A549 (cell line): Measurements from ENCODE around the gene IKZF4. TPM values are rescaled to one million over a fixed set of nuclear protein-coding genes. Genes with fewer than 3 reads are reported as not detected.
A peak's percentile ranks its signal among the peaks of the same experiment; 100 is the strongest.

ENCODE experiments used
- ATAC-seq, 2 experiments: fragments of 200-7000 bp in 1 of 2; fragments of >200 bp in 1 of 2; cut with Nextera tagmentation in 1 of 2; cut with Tn5 transposase in 1 of 2; 3 replicates each; pipeline versions ENCODE4 v1.8.0 to v1.9.1; 2018 to 2020; ENCODE audit warnings: mild to moderate bottlenecking in 1 of 2, moderate library complexity in 1 of 2
- CTCF ChIA-PET: fragments of 300-600 bp; sonication (Branson Sonifier 250); formaldehyde crosslinking; extraction: SDS; loops from one replicate; lab custom pipeline; 2021; ENCODE audit warnings: antibody characterized with exemption, inconsistent platforms; lab: Yijun Ruan, JAX
- POLR2A ChIA-PET: fragments of 350-600 bp; formaldehyde crosslinking; extraction: SDS; loops from one replicate; lab custom pipeline; 2021; ENCODE audit warnings: antibody characterized with exemption, inconsistent platforms; lab: Yijun Ruan, JAX
- DNase-seq, 2 experiments: peaks; one replicate each; pipeline versions ENCODE4 v3.0.0 to v3.0.0-alpha.2; 2011 to 2016; ENCODE audit warnings: low read depth in 1 of 2, low spot score in 1 of 2
- FAIRE-seq: peaks from 2 replicates; lab custom pipeline; 2011; peaks lifted over from hg19 to GRCh38; lab: Jason Lieb, UNC
- H3K27ac ChIP-seq, 2 experiments: fragments of >200 bp; sonication (Bioruptor Twin); formaldehyde crosslinking; 3 replicates each; pipeline ENCODE4 v1.5.1; 2016 to 2017
- H3K4me1 ChIP-seq: fragments of >200 bp; sonication (Bioruptor Twin); formaldehyde crosslinking; 3 replicates; pipeline ENCODE4 v1.6.1; 2016
- H3K4me2 ChIP-seq: fragments of >200 bp; sonication (Bioruptor Twin); formaldehyde crosslinking; 3 replicates; pipeline ENCODE4 v1.6.1; 2016
- H3K4me3 ChIP-seq: fragments of >200 bp; sonication (Bioruptor Twin); formaldehyde crosslinking; 3 replicates; pipeline ENCODE4 v1.5.1; 2016
- H3K9me3 ChIP-seq: fragments of >200 bp; sonication (Bioruptor Twin); formaldehyde crosslinking; 3 replicates; pipeline ENCODE4 v1.6.1; 2016
- CBX8 ChIP-seq: fragments of 200-600 bp; sonication (generic); IDR thresholded peaks from 2 replicates; pipeline ENCODE4 v1.6.1; 2016
- CEBPB ChIP-seq, 2 experiments: fragments of >200 bp in 1 of 2; sonication (Bioruptor Twin) in 1 of 2; formaldehyde crosslinking in 1 of 2; IDR thresholded peaks; 2 replicates each; pipeline ENCODE4 v1.6.1; 2012 to 2016
- CHD2 ChIP-seq: fragments of 150-350 bp; IDR thresholded peaks from 2 replicates; pipeline ENCODE4 v1.6.1; 2014; ENCODE audit warnings: low read length; ENCODE audit not compliant: partially characterized antibody
- CHD4 ChIP-seq: fragments of 200-600 bp; sonication (generic); IDR thresholded peaks from 2 replicates; pipeline ENCODE4 v1.6.1; 2016; ENCODE audit warnings: antibody characterized with exemption, mild to moderate bottlenecking, borderline replicate concordance
- CTCF ChIP-seq: fragments of >200 bp; sonication (Bioruptor Twin); formaldehyde crosslinking; IDR thresholded peaks from 3 replicates; pipeline ENCODE4 v1.5.1; 2016
- ESRRA ChIP-seq: fragments of 150-350 bp; IDR thresholded peaks from 2 replicates; pipeline ENCODE4 v1.6.1; 2014; ENCODE audit warnings: mild to moderate bottlenecking, low read length, borderline replicate concordance
- FOSL2 ChIP-seq, 2 experiments: fragments of 450-650 bp in 1 of 2; fragments of >200 bp in 1 of 2; sonication (Bioruptor Twin) in 1 of 2; formaldehyde crosslinking; IDR thresholded peaks; 2 replicates each; pipeline versions ENCODE4 v1.5.0 to v1.6.1; 2016 to 2020; ENCODE audit warnings: mild to moderate bottlenecking in 1 of 2, moderate library complexity in 1 of 2
- GATA3 ChIP-seq: IDR thresholded peaks from 2 replicates; pipeline ENCODE4 v1.6.1; 2012; ENCODE audit warnings: borderline replicate concordance
- HDAC2 ChIP-seq: fragments of 200-600 bp; sonication (generic); IDR thresholded peaks from 2 replicates; pipeline ENCODE4 v1.6.1; 2016
- HEYL ChIP-seq: fragments of 250-450 bp; sonication (Bioruptor Pico); IDR thresholded peaks from 2 replicates; pipeline ENCODE4 v1.8.0; 2021; ENCODE audit warnings: mild to moderate bottlenecking, moderate library complexity
- HOXA7 ChIP-seq: fragments of 250-450 bp; sonication (Bioruptor Pico); IDR thresholded peaks from 2 replicates; pipeline ENCODE4 v1.5.0; 2020; ENCODE audit warnings: mild to moderate bottlenecking, moderate library complexity
- HOXB13 ChIP-seq: fragments of 250-450 bp; sonication (Bioruptor Pico); IDR thresholded peaks from 2 replicates; pipeline ENCODE4 v1.5.0; 2020; ENCODE audit warnings: low read depth, mild to moderate bottlenecking, moderate library complexity
- KDM1A ChIP-seq: fragments of 200-600 bp; sonication (generic); IDR thresholded peaks from 2 replicates; pipeline ENCODE4 v1.6.1; 2016; ENCODE audit warnings: low read depth, mild to moderate bottlenecking
- MAFK ChIP-seq: fragments of 450-650 bp; IDR thresholded peaks from 2 replicates; pipeline ENCODE4 v1.6.1; 2014; ENCODE audit not compliant: partially characterized antibody
- NPAS2 ChIP-seq: fragments of 250-450 bp; sonication (Bioruptor Pico); IDR thresholded peaks from 2 replicates; pipeline ENCODE4 v1.8.0; 2022; ENCODE audit warnings: mild to moderate bottlenecking, moderate library complexity, borderline replicate concordance
- NR3C1 ChIP-seq: fragments of >200 bp; sonication (Bioruptor Twin); formaldehyde crosslinking; IDR thresholded peaks from 3 replicates; pipeline ENCODE4 v1.6.1; 2017
- PHF8 ChIP-seq: fragments of 200-600 bp; sonication (generic); IDR thresholded peaks from 2 replicates; pipeline ENCODE4 v1.6.1; 2016; ENCODE audit warnings: low read depth, mild to moderate bottlenecking, antibody characterized with exemption, moderate library complexity, borderline replicate concordance
- POLR2A ChIP-seq: IDR thresholded peaks from 2 replicates; pipeline ENCODE4 v1.6.1; 2012; ENCODE audit warnings: mild to moderate bottlenecking, low read length
- POLR2AphosphoS2 ChIP-seq: conservative IDR thresholded peaks from 2 replicates; pipeline ENCODE4 v1.6.1; 2012; ENCODE audit warnings: low read length, improper control_type of control experiment, inconsistent platforms
- RAD21 ChIP-seq, 2 experiments: fragments of >200 bp in 1 of 2; sonication (Bioruptor Twin) in 1 of 2; formaldehyde crosslinking in 1 of 2; IDR thresholded peaks in 1 of 2; conservative IDR thresholded peaks in 1 of 2; 2 replicates in 1 of 2; 3 replicates in 1 of 2; pipeline ENCODE4 v1.6.1; 2012 to 2018; ENCODE audit warnings: inconsistent platforms in 1 of 2
- RCOR1 ChIP-seq: fragments of 150-350 bp; IDR thresholded peaks from 2 replicates; pipeline ENCODE4 v1.6.1; 2014; ENCODE audit warnings: antibody characterized with exemption, low read length, low read depth
- RNF2 ChIP-seq: fragments of 200-600 bp; sonication (generic); IDR thresholded peaks from 2 replicates; pipeline ENCODE4 v1.6.1; 2016; ENCODE audit warnings: low read depth, mild to moderate bottlenecking, antibody characterized with exemption, moderate library complexity, borderline replicate concordance
- SMC3 ChIP-seq: fragments of >200 bp; sonication (Bioruptor Twin); formaldehyde crosslinking; IDR thresholded peaks from 3 replicates; pipeline ENCODE4 v1.6.1; 2018; ENCODE audit warnings: inconsistent platforms
- ZSCAN20 ChIP-seq: fragments of 250-450 bp; sonication (Bioruptor Pico); IDR thresholded peaks from 2 replicates; pipeline ENCODE4 v1.8.0; 2022; ENCODE audit warnings: mild to moderate bottlenecking, moderate library complexity
- WGBS: methylation state at CpG from one replicate; pipeline ENCODE4 v1.1.6; 2017; ENCODE audit errors: missing lambda C conversion rate; 5-methylcytosine and 5-hydroxymethylcytosine counted together
- polyA plus RNA-seq, 4 experiments: library from polyadenylated mRNA; depleted of rRNA in 3 of 4; stranded (reverse); fragments of >200 nt; fragmentation: RNase III in 1 of 4; extraction: RNeasy Plus Mini Kit Qiagen cat#74134 plus additional on column Dnase treatment in 1 of 4; gene quantifications; 2 replicates in 3 of 4; 3 replicates in 1 of 4; pipeline ENCODE4 v1.2.3, GENCODE V29; 2011 to 2017
- TF ChIP-seq, protein P1 (sequence below): fragments of 250-450 bp; sonication (Bioruptor Pico); IDR thresholded peaks from 2 replicates; pipeline ENCODE4 v1.5.0; 2021; ENCODE audit warnings: mild to moderate bottlenecking, moderate library complexity, borderline replicate concordance

Gene IKZF4
- polyA plus RNA-seq, 2 of the 4 experiments (the other 2 are of a cell fraction), result 2.0 TPM

DNA sequence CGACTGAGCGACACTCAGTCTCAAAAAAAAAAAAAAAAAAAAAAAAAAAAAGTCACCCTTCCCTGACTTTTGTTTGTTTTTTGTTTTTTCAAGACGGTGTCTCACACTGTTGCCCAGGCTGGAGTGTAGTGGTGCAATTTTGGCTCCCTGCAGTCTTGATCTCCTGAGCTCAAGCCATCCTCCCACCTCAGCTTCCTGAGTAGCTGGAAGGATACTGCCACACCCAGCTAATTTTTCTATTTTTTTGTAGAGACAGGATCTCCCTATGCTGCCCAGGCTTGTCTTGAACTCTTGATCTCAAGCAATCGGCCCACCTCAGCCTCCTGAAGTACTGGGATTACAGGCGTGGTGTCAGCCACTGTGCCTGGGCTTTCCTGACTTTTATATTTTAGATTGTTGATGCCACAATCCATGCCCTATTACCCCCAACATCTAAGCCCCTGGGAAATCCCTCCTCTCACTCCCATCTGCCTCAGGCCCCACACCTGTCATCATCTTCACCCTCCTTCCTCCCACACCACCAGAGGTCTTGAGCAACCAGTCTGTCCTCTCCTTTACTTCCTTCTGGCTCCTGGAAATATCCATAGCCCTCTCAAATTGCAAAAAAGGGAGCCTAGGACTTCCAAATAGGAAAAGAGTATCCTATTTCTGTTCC lies 7.8 kb downstream of the IKZF4 start:
- CTCF ChIA-PET, result interaction anchor here (1.0 to 3.8 kb wide), 24 partner anchors 9 to 293 kb away, joined by 3 to 92 read pairs (median 6); partner anchors contain the start of genes IKZF4, RAB5B and SUOX
- 52% methylated on average over 5 of the region's 5 CpGs for WGBS
- no peak overlapping the region for H3K4me3 ChIP-seq
- POLR2A ChIA-PET, result interaction anchor here (0.7 kb wide), 1 partner anchor 210 kb away, joined by 4 read pairs; no protein-coding TSS in a partner anchor
- ATAC-seq (no peak; a peak in 1 of 6 replicates), DNase-seq (no peak), FAIRE-seq (no peak)
- no peak overlapping the region for H3K27ac ChIP-seq
- no peaks in the 10 kb centered on the region for H3K9me3 ChIP-seq
- no peaks in the 10 kb centered on the region for H3K4me1 ChIP-seq
- H3K4me2 ChIP-seq, result no peak overlapping the region
- TF ChIP-seq POLR2AphosphoS2 (no peak), NR3C1 (no peak), POLR2A (no peak), GATA3 (no peak), HOXB13 (CRISPR knock-in tag) (no peak), ESRRA (no peak), NPAS2 (no peak), KDM1A (no peak)
- TF ChIP-seq, protein P1, sequence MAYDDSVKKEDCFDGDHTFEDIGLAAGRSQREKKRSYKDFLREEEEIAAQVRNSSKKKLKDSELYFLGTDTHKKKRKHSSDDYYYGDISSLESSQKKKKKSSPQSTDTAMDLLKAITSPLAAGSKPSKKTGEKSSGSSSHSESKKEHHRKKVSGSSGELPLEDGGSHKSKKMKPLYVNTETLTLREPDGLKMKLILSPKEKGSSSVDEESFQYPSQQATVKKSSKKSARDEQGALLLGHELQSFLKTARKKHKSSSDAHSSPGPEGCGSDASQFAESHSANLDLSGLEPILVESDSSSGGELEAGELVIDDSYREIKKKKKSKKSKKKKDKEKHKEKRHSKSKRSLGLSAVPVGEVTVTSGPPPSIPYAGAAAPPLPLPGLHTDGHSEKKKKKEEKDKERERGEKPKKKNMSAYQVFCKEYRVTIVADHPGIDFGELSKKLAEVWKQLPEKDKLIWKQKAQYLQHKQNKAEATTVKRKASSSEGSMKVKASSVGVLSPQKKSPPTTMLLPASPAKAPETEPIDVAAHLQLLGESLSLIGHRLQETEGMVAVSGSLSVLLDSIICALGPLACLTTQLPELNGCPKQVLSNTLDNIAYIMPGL (CRISPR knock-in tag), result no peak

- H3K4me1 ChIP-seq, result no peaks in the 10 kb centered on the region
- peak in 1 of 2 experiments; percentile 14; a peak in 2 of 6 replicates for ATAC-seq
- FAIRE-seq, result no peak
- H3K27ac ChIP-seq, result no peak overlapping the region
- TF ChIP-seq HOXB13 (CRISPR knock-in tag) (no peak), HEYL (no peak), PHF8 (no peak), ESRRA (no peak), NR3C1 (no peak), CHD2 (no peak), RNF2 (no peak), RAD21 (conservative IDR thresholded peaks at IDR 0.05 in 1 of 2, IDR thresholded peaks at IDR 0.05 in 1 of 2) (no peak), HOXA7 (no peak), FOSL2 (IDR thresholded peaks at IDR 0.05) (no peak), FOSL2 (CRISPR knock-in tag; IDR thresholded peaks at IDR 0.05) (no peak), CHD4 (no peak), MAFK (no peak), CEBPB (IDR thresholded peaks at IDR 0.05) (no peak), RCOR1 (no peak)
- TF ChIP-seq, all 56 proteins: peak for 0
- no peak for DNase-seq
- Histone ChIP-seq H3K4me2 (no peak overlapping the region), H3K4me3 (no peak overlapping the region), H3K9me3 (no peaks in the 10 kb centered on the region)
- ChIA-PET POLR2A (interaction anchor here (1.3 kb wide), 1 partner anchor 32 kb away, joined by 4 read pairs; the partner anchor contains the start of gene SUOX), CTCF (interaction anchor here (0.6 to 3.8 kb wide), 36 partner anchors 9 to 308 kb away, joined by 3 to 92 read pairs (median 4); partner anchors contain the start of genes IKZF4, RAB5B, SUOX and ZC3H10)
Measured at GRCh38 chr12:56029166-56029519, 8.3 kb downstream of the IKZF4 start.

DNA sequence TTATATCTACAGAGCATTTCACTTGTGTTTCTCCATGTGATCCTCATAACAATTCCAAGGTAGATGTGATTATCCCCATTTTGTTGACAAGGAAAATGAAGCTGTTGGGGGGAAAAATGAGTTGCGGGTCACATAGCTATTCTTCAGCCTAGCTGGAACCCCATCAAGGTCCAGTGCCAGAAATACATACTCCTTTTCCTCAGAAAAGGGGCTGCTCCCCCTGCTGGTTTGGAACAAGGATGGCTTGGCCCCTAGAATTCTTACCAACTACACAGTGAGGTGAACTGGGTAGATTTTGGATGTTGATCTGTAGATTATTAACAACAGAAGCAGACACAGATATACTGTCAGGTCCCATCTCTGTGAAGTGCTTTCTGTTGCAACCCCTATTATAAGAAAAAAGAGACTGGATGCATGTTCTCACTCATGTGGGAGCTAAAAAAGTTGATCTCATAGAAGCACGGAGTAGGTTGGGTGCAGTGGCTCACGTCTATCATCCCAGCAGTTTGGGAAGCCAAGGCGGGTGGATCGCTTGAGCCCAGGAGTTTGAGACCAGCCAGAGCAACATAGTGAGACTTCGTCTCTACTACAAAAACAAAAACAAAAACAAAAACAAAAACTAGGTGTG lies 8.9 kb downstream of the IKZF4 start:
- CTCF ChIA-PET, result interaction anchor here (0.6 to 3.8 kb wide), 36 partner anchors 9 to 308 kb away, joined by 3 to 92 read pairs (median 4); partner anchors contain the start of genes IKZF4, RAB5B, SUOX and ZC3H10
- Histone ChIP-seq H3K4me1 (no peaks in the 10 kb centered on the region), H3K9me3 (no peaks in the 10 kb centered on the region), H3K4me2 (no peak overlapping the region), H3K4me3 (no peak overlapping the region)
- POLR2A ChIA-PET, result interaction anchor here (1.0 to 1.3 kb wide), 2 partner anchors 33 to 34 kb away, joined by 3 to 4 read pairs; partner anchors contain the start of gene SUOX
- DNase-seq, result peak; percentile 67 to 78
- peak; percentile 43 for FAIRE-seq
- ATAC-seq, result peak; percentile 89 to 96
- WGBS, result 72% methylated on average over 6 of the region's 6 CpGs
- TF ChIP-seq SMC3 (peak; percentile 80), CTCF (peak; percentile 82), CBX8 (no peak), ZSCAN20 (no peak), RAD21 (conservative IDR thresholded peaks at IDR 0.05 in 1 of 2, IDR thresholded peaks at IDR 0.05 in 1 of 2) (peak; percentile 55 to 65; a peak in 4 of 5 replicates), GATA3 (no peak), HDAC2 (no peak)
- TF ChIP-seq, all 56 proteins: peak for 3
- no peak overlapping the region for H3K27ac ChIP-seq
